Pancreas (tissue), 10 donors: ENCODE data around the gene DPY19L1. TPM values are rescaled to one million over a fixed set of nuclear protein-coding genes. Genes with fewer than 3 reads are reported as not detected.
"Not testable (repeated sequence)": the region's sequence is repeated elsewhere in the genome, so short reads cannot be mapped to it uniquely, and the experiment has no call there.

Source experiments
- ATAC-seq, 4 donors: fragments of 200-7000 bp; cut with Tn5 transposase; one replicate each; pipeline versions ENCODE4 v1.8.0 to v1.9.1; 2020; ENCODE audit warnings: mild to moderate bottlenecking in 4 of 4, moderate library complexity in 4 of 4
- DNase-seq, 6 donors: peaks; one replicate each; pipeline ENCODE4 v3.0.0-alpha.2; 2020
- FAIRE-seq: peaks from 2 replicates; lab custom pipeline; 2012; peaks lifted over from hg19 to GRCh38; lab: Jason Lieb, UNC
- H3K27ac ChIP-seq, 4 donors: fragments of 200-600 bp; sonication (generic); 1 replicate in 3 of 4; 2 replicates in 1 of 4; pipeline versions ENCODE4 v1.5.0 to v1.8.0; 2020
- H3K27me3 ChIP-seq, 4 donors: fragments of 200-600 bp; one replicate each; pipeline ENCODE4 v1.8.0; 2021
- H3K36me3 ChIP-seq, 3 donors: fragments of 200-600 bp; sonication (generic) in 1 of 3; one replicate each; pipeline versions ENCODE4 v1.5.0 to v1.8.0; 2020 to 2021
- H3K4me1 ChIP-seq, 3 donors: fragments of 200-600 bp; one replicate each; pipeline ENCODE4 v1.8.0; 2021
- H3K4me3 ChIP-seq, 4 donors: fragments of 200-600 bp; sonication (generic) in 2 of 4; one replicate each; pipeline versions ENCODE4 v1.5.0 to v1.8.0; 2020 to 2021
- H3K9me3 ChIP-seq, 4 donors: fragments of 200-600 bp; one replicate each; pipeline ENCODE4 v1.8.0; 2021
- WGBS, 2 donors: extraction: QIAGEN DNeasy Blood & Tissue Kit; methylation state at CpG; one replicate each; pipeline ENCODE4 v1.1.7; 2013; 5-methylcytosine and 5-hydroxymethylcytosine counted together
- intact Hi-C, 3 donors: fragments of 100-400 bp; cut with DNase I; formaldehyde crosslinking; loops; one replicate each; pipeline versions ENCODE4 v1.11.1 to v1.14.2; 2022
- polyA plus RNA-seq, 2 donors: library from polyadenylated mRNA; stranded (reverse); fragments of 200-250 nt; gene quantifications; one replicate each; pipeline ENCODE4 v1.2.3, GENCODE V29; 2013
- total RNA-seq, 6 donors: library from RNA; stranded (reverse); fragmentation: NEBNext Ultra II Directional in 4 of 6; extraction: Animal tissue kit (Norgen Biotek cat#: 25700) in 4 of 6; gene quantifications; one replicate each; pipeline versions ENCODE4 v1.2.1 to v1.2.4, GENCODE V29; 2021 to 2023
- TF ChIP-seq, protein P1 (sequence below), 4 donors: fragments of 200-600 bp; sonication (generic) in 3 of 4; IDR thresholded peaks; one replicate each; pipeline versions ENCODE4 v1.5.0 to v1.8.0; 2021; ENCODE audit warnings: antibody characterized with exemption in 4 of 4
- donor health status: healthy with polysubstance abuse.
- donor health status: DM: no; HTN: no; CAD: no; lungs with moderate emphysema.
- donor health status: DM: no; HTN: no; CAD: no.
- donor health status: control.
- donor health status: control.
- donor health status: Bipolar disorder and iron deficiency.
- donor health status: DM: yes; HTN: yes; CAD: no.
- donor health status: DM: no; HTN: no; CAD: no.
- donor health status: DM: no; HTN: no; CAD: no.
- donor health status: DM: yes; HTN: yes; CAD: no.

DPY19L1 gene
- 10 to 100 TPM in 2 of 6 donors, 1 to 10 TPM in 4; 5.0 to 12.9 (median 6.6) TPM for total RNA-seq
- polyA plus RNA-seq = 1 to 10 TPM; 1.6 to 4.6 TPM

DNA sequence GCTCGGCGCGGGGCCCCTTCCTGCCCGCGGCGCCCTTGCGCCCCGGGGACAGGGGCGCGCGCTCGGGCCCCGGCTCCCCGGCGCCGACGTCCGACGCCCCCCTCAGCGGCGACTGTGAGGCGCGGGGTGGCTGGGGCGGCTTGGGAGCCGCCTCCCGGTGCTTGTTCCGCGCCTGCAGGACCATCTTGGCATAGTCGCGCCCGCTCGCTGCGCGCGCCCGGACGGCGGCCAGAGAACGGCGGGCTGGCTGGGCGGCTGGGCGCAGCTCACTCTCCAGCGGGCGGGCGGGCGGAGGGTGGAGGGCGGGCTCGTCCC, at the start of gene DPY19L1:
DPY19L1 (minus strand) TSS at position 275 of the 315 bp plus-strand sequence; CDS start at position 184, 91 bp downstream.
- intact Hi-C loops = no loop called here

GRCh38 chr7:35079517-35079916, 42.2 kb upstream of the DPY19L1 start:
- FAIRE-seq, H3K9me3 ChIP-seq, ATAC-seq, H3K27me3 ChIP-seq, DNase-seq, H3K4me1 ChIP-seq, H3K36me3 ChIP-seq, H3K27ac ChIP-seq, H3K4me3 ChIP-seq, intact Hi-C loops: not testable (repeated sequence)
- 84 to 93% methylated on average over 3 of the region's 3 CpGs for WGBS, 2 donors

More for the DNA sequence above, at the start of gene DPY19L1:
- DNase-seq (no peak), FAIRE-seq (no peak), ATAC-seq (no peak)
- TF ChIP-seq, protein P1, sequence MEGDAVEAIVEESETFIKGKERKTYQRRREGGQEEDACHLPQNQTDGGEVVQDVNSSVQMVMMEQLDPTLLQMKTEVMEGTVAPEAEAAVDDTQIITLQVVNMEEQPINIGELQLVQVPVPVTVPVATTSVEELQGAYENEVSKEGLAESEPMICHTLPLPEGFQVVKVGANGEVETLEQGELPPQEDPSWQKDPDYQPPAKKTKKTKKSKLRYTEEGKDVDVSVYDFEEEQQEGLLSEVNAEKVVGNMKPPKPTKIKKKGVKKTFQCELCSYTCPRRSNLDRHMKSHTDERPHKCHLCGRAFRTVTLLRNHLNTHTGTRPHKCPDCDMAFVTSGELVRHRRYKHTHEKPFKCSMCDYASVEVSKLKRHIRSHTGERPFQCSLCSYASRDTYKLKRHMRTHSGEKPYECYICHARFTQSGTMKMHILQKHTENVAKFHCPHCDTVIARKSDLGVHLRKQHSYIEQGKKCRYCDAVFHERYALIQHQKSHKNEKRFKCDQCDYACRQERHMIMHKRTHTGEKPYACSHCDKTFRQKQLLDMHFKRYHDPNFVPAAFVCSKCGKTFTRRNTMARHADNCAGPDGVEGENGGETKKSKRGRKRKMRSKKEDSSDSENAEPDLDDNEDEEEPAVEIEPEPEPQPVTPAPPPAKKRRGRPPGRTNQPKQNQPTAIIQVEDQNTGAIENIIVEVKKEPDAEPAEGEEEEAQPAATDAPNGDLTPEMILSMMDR (IDR thresholded peaks at IDR 0.05) = no peak
- Histone ChIP-seq H3K9me3 (no peaks in the 10 kb centered on the region), H3K36me3 (no peaks in the 10 kb centered on the region), H3K4me3 (peak within 1 kb of the TSS; percentile 71 to 77 (median 74)), H3K4me1 (peaks cover 0 to 16% (median 0%) of the 10 kb centered on the region in 3 donors), H3K27me3 (no peaks in the 10 kb centered on the region), H3K27ac (peak within 1 kb of the TSS; percentile 58 to 89 (median 81))
- WGBS, 2 donors = 0% methylated on average over 10 to 48 of the region's 48 CpGs

DNA sequence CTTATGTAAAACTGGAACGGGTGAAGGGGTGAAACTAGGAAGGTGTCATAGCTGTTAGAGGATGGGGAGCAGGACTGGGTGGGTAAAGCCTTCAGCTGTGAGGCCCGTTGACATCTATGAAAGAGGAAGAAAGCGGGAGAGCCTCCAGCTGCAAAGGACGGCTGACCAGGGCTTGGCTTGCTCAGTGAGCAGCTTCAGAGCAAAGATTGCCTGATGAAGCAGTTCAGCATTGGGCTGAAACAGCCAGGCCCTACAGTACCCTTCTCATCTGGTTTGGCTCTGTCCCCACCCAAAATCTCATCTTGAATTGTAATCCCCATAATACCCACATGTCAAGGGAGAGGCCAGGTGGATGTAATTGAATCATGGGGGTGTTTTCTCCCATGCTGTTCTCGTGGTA, 36.7 kb upstream of the DPY19L1 start:
- H3K36me3 ChIP-seq, H3K27ac ChIP-seq, intact Hi-C loops, H3K4me1 ChIP-seq, H3K9me3 ChIP-seq, H3K27me3 ChIP-seq, H3K4me3 ChIP-seq, FAIRE-seq, ATAC-seq, DNase-seq: not testable (repeated sequence)
- 60 to 61% methylated on average over 4 to 5 of the region's 5 CpGs for WGBS, 2 donors

GRCh38 chr7:35072950-35073827, 35.9 kb upstream of the DPY19L1 start:
- H3K4me3 ChIP-seq, H3K4me1 ChIP-seq, intact Hi-C loops, H3K36me3 ChIP-seq, H3K27ac ChIP-seq, FAIRE-seq, H3K9me3 ChIP-seq, H3K27me3 ChIP-seq: not testable (repeated sequence)
- peak; percentile 46 to 87 (median 80) for ATAC-seq
- 24 to 28% methylated on average over 14 of the region's 14 CpGs for WGBS, 2 donors
- peak in 1 of 6 donors; percentile 17 for DNase-seq

DNA sequence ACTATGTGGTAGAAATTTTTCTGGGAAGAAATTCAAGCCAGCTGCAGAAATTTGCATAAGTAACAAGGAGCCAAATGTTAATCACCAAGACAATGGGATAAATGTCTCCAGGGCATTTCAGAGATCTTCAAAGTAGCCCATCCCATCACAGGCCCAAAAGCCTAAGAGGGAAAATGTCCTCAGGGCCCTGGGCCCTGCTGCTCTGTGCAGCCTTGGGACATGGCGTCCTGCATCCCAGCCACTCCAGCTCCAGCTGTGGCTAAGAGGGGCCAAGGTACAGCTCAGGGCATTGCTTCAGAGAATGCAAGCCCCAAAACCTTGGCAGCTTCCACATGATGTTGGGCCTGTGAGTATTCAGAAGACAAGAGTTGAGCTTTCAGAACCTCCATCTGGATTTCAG, 31.8 kb upstream of the DPY19L1 start:
- intact Hi-C loops, FAIRE-seq, H3K4me3 ChIP-seq, ATAC-seq, H3K36me3 ChIP-seq, H3K27me3 ChIP-seq, H3K4me1 ChIP-seq, H3K9me3 ChIP-seq, H3K27ac ChIP-seq, DNase-seq: not testable (repeated sequence)
- WGBS, 2 donors = 83 to 90% methylated on average over 1 of the region's 1 CpG

DNA sequence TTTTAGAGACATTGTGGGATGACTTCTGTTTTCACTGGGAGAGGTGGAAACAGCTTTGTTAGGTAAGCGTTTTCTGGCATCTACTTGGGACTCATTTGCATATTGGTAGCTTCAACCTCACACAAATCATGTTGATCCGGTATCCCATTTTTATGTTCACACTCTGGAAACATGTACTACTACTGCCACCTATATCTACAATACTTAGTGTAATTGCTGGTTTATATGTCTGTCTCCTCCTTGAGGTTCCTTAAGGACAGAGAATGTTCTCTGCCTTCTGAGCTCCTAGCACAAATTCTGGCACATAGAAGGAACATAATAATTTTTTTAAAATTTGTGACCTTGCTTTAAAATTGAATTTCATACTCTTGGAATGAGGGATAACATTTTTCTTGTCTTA, 28.1 kb upstream of the DPY19L1 start:
- H3K4me3 ChIP-seq, H3K36me3 ChIP-seq, DNase-seq, FAIRE-seq, H3K9me3 ChIP-seq, H3K27me3 ChIP-seq, H3K4me1 ChIP-seq, intact Hi-C loops, H3K27ac ChIP-seq, ATAC-seq: not testable (repeated sequence)
- 21 to 35% methylated on average over 2 of the region's 2 CpGs for WGBS, 2 donors

GRCh38 chr7:35058571-35058970, 21.3 kb upstream of the DPY19L1 start:
- H3K27ac ChIP-seq, H3K4me1 ChIP-seq, ATAC-seq, DNase-seq, FAIRE-seq, intact Hi-C loops, H3K36me3 ChIP-seq, H3K4me3 ChIP-seq, H3K9me3 ChIP-seq, H3K27me3 ChIP-seq: not testable (repeated sequence)
- 89 to 92% methylated on average over 3 of the region's 3 CpGs for WGBS, 2 donors

GRCh38 chr7:35057505-35058451, 20.5 kb upstream of the DPY19L1 start:
- FAIRE-seq, H3K27ac ChIP-seq, H3K4me3 ChIP-seq, H3K9me3 ChIP-seq, ATAC-seq, intact Hi-C loops, H3K36me3 ChIP-seq, H3K27me3 ChIP-seq, H3K4me1 ChIP-seq, DNase-seq: not testable (repeated sequence)
- 90 to 94% methylated on average over 10 to 11 of the region's 11 CpGs for WGBS, 2 donors

GRCh38 chr7:35055733-35056132, 18.4 kb upstream of the DPY19L1 start:
- H3K27me3 ChIP-seq, H3K9me3 ChIP-seq, intact Hi-C loops, ATAC-seq, H3K36me3 ChIP-seq, H3K4me1 ChIP-seq, H3K4me3 ChIP-seq, H3K27ac ChIP-seq, FAIRE-seq, DNase-seq: not testable (repeated sequence)
- WGBS, 2 donors = 85 to 87% methylated on average over 2 of the region's 2 CpGs

GRCh38 chr7:35053488-35054175, 16.3 kb upstream of the DPY19L1 start:
- intact Hi-C loops, H3K9me3 ChIP-seq, H3K36me3 ChIP-seq, H3K4me1 ChIP-seq, H3K27me3 ChIP-seq, FAIRE-seq, H3K4me3 ChIP-seq, DNase-seq, H3K27ac ChIP-seq, ATAC-seq: not testable (repeated sequence)
- 74 to 83% methylated on average over 4 of the region's 4 CpGs for WGBS, 2 donors
